ENCODE results near the gene FEM1A. TPM values are rescaled to one million over a fixed set of nuclear protein-coding genes. Genes with fewer than 3 reads are reported as not detected.
"Not testable (repeated sequence)": the region's sequence is repeated elsewhere in the genome, so short reads cannot be mapped to it uniquely, and the experiment has no call there.

Gene FEM1A
- total RNA-seq, 1 donor from 2014 or later: 12.0 TPM

DNA sequence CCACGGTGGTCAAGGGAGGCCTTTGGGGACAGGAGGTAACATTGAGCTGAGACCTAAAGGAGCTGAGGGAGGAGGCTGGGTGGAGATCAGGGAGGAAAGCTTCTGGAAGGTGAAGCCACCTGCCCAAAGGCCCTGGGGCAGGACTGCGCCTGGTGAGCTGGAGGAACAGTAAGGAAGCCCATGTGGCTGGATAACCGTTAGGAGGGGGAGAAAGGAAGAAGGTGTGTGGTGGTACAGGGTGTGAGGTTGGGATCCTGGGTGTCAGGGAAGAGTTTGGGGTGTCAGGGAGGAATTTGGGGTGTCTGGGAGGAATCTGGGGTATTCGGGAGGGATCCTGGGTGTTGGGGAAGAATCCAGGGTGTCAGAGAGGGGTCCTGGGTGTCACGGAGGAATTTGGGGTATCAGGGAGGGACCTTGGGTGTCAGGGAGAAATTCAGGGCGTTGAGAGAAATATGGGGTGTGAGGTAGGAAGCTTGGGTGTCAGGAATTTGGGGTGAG lies 39.3 kb downstream of the FEM1A start:
- no peak for DNase-seq (ENCODE audit: extremely low spot score, unreplicated experiment)
- H3K4me1 Mint-ChIP-seq (ENCODE audit: unreplicated experiment): peaks cover 20% of the 10 kb centered on the region
- no peaks in the 10 kb centered on the region for H3K27me3 Mint-ChIP-seq (ENCODE audit: unreplicated experiment)
- peak overlapping the region; percentile 82 for H3K4me3 Mint-ChIP-seq (ENCODE audit: unreplicated experiment)
- H3K27ac Mint-ChIP-seq (ENCODE audit: unreplicated experiment): peak overlapping the region; percentile 76
- no peaks in the 10 kb centered on the region for H3K36me3 Mint-ChIP-seq (ENCODE audit: unreplicated experiment)
- TF ChIP-seq, protein P1, sequence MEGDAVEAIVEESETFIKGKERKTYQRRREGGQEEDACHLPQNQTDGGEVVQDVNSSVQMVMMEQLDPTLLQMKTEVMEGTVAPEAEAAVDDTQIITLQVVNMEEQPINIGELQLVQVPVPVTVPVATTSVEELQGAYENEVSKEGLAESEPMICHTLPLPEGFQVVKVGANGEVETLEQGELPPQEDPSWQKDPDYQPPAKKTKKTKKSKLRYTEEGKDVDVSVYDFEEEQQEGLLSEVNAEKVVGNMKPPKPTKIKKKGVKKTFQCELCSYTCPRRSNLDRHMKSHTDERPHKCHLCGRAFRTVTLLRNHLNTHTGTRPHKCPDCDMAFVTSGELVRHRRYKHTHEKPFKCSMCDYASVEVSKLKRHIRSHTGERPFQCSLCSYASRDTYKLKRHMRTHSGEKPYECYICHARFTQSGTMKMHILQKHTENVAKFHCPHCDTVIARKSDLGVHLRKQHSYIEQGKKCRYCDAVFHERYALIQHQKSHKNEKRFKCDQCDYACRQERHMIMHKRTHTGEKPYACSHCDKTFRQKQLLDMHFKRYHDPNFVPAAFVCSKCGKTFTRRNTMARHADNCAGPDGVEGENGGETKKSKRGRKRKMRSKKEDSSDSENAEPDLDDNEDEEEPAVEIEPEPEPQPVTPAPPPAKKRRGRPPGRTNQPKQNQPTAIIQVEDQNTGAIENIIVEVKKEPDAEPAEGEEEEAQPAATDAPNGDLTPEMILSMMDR (IDR thresholded peaks at IDR 0.05): no peak
- H3K9me3 Mint-ChIP-seq (ENCODE audit: unreplicated experiment): no peaks in the 10 kb centered on the region

DNA sequence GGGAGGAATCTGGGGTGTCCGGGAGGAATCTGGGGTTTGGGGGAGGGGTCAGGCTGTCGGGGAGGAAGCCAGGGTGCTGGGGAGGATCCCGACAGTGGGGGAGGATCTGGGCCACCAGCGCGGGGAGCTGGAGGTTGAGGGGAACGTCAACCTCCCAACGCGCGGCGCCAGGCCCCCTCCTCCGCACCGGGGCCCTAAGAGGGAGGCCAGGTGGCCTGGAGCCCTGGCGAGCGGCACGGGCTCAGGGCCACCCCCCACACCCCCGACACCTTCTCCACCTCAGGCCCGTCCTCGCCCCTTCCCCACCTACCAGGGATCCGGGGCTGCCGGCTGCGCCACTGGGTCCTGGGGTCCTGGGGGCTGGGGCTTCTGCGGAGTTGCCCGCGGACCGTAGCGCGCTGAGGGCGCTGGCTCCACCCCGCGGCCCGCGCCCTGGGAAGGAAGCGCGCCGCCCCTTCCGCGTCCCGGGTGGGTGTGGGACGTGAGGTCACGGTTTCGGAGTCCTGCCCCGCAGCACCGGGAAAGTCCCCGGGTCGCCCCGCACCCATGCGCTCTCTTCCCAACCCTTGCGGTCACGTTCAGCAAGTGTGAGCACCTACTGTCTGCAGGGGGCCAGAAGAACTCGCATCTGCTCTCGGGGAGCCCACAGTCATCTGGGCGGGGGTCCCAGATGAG lies 39.9 kb downstream of the FEM1A start, which contains the start of gene TICAM1:
TSS of gene TICAM1 (minus strand) at position 409 of the 675 bp plus-strand sequence. CDS start 13,335 bp downstream, outside the sequence.
- no peak for DNase-seq (ENCODE audit: extremely low spot score, unreplicated experiment)
- Mint-ChIP-seq H3K27ac (ENCODE audit: unreplicated experiment) (peak within 1 kb of the TSS; percentile 76), H3K9me3 (ENCODE audit: unreplicated experiment) (no peaks in the 10 kb centered on the region), H3K4me1 (ENCODE audit: unreplicated experiment) (peaks cover 20% of the 10 kb centered on the region), H3K36me3 (ENCODE audit: unreplicated experiment) (no peaks in the 10 kb centered on the region), H3K4me3 (ENCODE audit: unreplicated experiment) (peak within 1 kb of the TSS; percentile 82), H3K27me3 (ENCODE audit: unreplicated experiment) (no peaks in the 10 kb centered on the region)
- TF ChIP-seq, protein P1 (IDR thresholded peaks at IDR 0.05): no peak

DNA sequence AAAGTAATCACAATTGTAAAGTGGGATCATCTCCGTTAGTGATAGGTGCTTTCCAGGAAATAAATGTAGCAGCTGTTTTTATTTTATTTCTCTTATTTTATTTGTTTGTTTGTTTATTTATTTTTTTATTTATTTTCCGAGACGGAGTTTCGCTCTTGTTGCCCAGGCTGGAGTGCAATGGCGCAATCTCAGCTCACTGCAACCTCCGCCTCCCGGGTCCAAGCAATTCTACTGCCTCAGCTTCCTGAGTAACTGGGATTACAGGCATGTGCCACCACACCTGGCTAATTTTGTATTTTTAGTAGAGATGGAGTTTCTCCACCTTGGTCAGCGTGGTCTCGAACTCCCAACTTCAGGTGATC lies 40.4 kb downstream of the FEM1A start:
- peaks cover 20% of the 10 kb centered on the region for H3K4me1 Mint-ChIP-seq (ENCODE audit: unreplicated experiment)

GRCh38 chr19:4832776-4833175 lies 41.2 kb downstream of the FEM1A start:
- Mint-ChIP-seq H3K27ac (ENCODE audit: unreplicated experiment) (no peak overlapping the region), H3K9me3 (ENCODE audit: unreplicated experiment) (no peaks in the 10 kb centered on the region), H3K27me3 (ENCODE audit: unreplicated experiment) (no peaks in the 10 kb centered on the region), H3K4me1 (ENCODE audit: unreplicated experiment) (peaks cover 20% of the 10 kb centered on the region), H3K4me3 (ENCODE audit: unreplicated experiment) (peak overlapping the region; percentile 40), H3K36me3 (ENCODE audit: unreplicated experiment) (peaks cover 3% of the 10 kb centered on the region)
- DNase-seq (ENCODE audit: extremely low spot score, unreplicated experiment): no peak
- TF ChIP-seq, protein P1 (IDR thresholded peaks at IDR 0.05): no peak

More for the DNA sequence above, 40.4 kb downstream of the FEM1A start:
- H3K9me3 Mint-ChIP-seq (ENCODE audit: unreplicated experiment); DNase-seq (ENCODE audit: extremely low spot score, unreplicated experiment); H3K27me3 Mint-ChIP-seq (ENCODE audit: unreplicated experiment); H3K36me3 Mint-ChIP-seq (ENCODE audit: unreplicated experiment): not testable (repeated sequence)
- Mint-ChIP-seq H3K27ac (ENCODE audit: unreplicated experiment) (peak overlapping the region; percentile 41), H3K4me3 (ENCODE audit: unreplicated experiment) (peak overlapping the region; percentile 82)

DNA sequence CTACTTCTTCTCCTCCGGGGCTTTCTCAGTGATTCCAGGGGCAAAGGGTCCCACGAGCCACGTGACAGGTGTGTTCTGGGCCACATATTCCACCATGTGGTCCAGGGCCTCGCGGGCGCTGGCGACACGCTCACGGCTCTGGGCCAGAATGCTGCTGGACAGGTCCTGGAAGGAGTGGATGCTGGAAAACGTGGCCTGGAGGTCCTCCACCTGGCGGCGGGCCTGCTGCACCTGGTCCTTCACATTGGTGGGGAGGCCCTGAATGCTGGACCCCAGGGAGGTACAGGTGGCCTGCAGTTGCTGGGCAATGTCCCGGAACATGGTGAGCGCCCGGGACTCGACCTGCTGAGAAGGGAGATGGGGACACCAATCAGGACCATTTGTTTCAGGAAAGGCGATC lies 47.7 kb downstream of the FEM1A start:
- Mint-ChIP-seq H3K27ac (ENCODE audit: unreplicated experiment) (no peak overlapping the region), H3K9me3 (ENCODE audit: unreplicated experiment) (no peaks in the 10 kb centered on the region), H3K4me3 (ENCODE audit: unreplicated experiment) (no peak overlapping the region), H3K27me3 (ENCODE audit: unreplicated experiment) (no peaks in the 10 kb centered on the region), H3K36me3 (ENCODE audit: unreplicated experiment) (peaks cover 35% of the 10 kb centered on the region), H3K4me1 (ENCODE audit: unreplicated experiment) (peaks cover 13% of the 10 kb centered on the region)
- TF ChIP-seq, protein P1 (IDR thresholded peaks at IDR 0.05): no peak
- peak; percentile 84 for DNase-seq (ENCODE audit: extremely low spot score, unreplicated experiment)

All from osteocyte (in vitro differentiated cells).